ENCODE results near the gene RAB35. TPM values are rescaled to one million over a fixed set of nuclear protein-coding genes. Genes with fewer than 3 reads are reported as not detected.

RAB35 gene
- total RNA-seq, 1 donor from 2014 or later = 39.2 TPM

DNA sequence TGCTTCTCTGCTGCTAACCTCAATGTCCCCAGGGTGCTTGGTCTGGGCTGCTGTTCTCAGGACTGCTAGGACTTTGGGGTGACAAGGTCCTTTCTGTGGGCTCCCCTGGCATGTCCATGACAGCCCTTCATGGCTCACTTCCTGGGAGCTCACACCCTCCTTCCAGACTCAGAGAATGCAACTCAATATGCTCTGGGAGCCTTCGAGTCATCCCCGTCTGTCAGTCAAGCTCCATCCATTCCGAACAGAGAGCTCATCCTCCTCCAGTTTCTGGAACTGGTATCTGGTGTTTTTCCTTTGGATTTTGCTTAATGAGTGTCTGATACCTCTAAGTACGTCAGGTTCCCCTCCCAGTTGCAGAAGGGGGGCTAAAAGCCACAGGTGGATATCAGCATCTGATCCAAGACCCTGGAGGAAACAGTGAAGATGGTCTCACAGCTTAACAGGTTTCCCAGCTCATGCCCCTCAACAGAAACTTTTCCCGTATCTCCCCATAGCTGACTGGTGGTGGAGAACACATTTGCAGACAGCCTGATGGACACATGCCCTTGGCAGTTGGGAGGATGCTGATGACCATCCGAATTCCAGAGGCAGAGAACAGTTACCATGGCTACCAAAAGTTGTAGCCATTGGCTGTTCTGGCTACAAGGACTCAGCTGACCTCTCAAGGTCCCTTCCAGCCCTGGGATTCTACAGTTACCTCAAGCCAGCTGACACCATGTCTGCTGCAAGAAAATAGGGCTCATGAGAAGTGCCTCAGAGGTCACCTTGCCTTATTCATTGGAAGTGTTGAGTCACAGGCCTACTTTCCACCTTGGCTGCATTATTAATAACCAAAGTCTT lies 9.5 kb upstream of the RAB35 start:
- peaks cover 39 to 47% of the 10 kb centered on the region in 2 donors for H3K36me3 ChIP-seq
- H3K4me1 ChIP-seq = no peaks in the 10 kb centered on the region
- no peaks in the 10 kb centered on the region for H3K9me3 ChIP-seq
- DNase-seq (ENCODE audit: low spot score in 2 of 2) = no peak
- peak overlapping the region in 1 of 2 donors; percentile 47 for H3K27ac ChIP-seq
- TF ChIP-seq, protein P1, sequence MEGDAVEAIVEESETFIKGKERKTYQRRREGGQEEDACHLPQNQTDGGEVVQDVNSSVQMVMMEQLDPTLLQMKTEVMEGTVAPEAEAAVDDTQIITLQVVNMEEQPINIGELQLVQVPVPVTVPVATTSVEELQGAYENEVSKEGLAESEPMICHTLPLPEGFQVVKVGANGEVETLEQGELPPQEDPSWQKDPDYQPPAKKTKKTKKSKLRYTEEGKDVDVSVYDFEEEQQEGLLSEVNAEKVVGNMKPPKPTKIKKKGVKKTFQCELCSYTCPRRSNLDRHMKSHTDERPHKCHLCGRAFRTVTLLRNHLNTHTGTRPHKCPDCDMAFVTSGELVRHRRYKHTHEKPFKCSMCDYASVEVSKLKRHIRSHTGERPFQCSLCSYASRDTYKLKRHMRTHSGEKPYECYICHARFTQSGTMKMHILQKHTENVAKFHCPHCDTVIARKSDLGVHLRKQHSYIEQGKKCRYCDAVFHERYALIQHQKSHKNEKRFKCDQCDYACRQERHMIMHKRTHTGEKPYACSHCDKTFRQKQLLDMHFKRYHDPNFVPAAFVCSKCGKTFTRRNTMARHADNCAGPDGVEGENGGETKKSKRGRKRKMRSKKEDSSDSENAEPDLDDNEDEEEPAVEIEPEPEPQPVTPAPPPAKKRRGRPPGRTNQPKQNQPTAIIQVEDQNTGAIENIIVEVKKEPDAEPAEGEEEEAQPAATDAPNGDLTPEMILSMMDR (IDR thresholded peaks at IDR 0.05) = no peak
- no peak overlapping the region for H3K4me3 ChIP-seq
- intact Hi-C loops (cut with DNase I) = no loop called here
- no peaks in the 10 kb centered on the region for H3K27me3 ChIP-seq

DNA sequence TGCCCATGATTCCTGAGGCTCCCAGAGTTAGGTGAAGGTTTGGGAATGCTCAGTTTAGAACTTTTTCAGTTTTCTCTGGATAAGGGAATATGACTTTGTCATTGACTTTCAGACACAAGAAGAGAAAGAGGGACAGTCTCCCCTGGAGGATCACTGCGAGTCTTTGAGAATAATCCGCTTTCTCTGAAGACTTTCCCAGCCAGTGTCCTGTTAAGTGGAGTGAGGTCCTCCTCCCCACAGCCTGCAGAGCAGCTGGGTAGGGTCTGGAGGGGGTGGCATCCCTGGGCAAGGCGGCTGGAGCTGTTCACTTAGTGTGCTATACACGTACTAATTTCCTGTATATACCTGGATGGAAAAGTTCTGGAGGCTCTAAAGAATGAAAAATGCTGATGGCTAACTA lies 8.5 kb upstream of the RAB35 start:
- intact Hi-C loops (cut with DNase I) = no loop called here
- no peaks in the 10 kb centered on the region for H3K4me1 ChIP-seq
- DNase-seq (ENCODE audit: low spot score in 2 of 2) = no peak
- no peak overlapping the region for H3K4me3 ChIP-seq
- no peaks in the 10 kb centered on the region for H3K9me3 ChIP-seq
- H3K27ac ChIP-seq = no peak overlapping the region
- H3K36me3 ChIP-seq = peaks cover 29 to 37% of the 10 kb centered on the region in 2 donors
- no peaks in the 10 kb centered on the region for H3K27me3 ChIP-seq
- TF ChIP-seq, protein P1 (IDR thresholded peaks at IDR 0.05) = no peak

DNA sequence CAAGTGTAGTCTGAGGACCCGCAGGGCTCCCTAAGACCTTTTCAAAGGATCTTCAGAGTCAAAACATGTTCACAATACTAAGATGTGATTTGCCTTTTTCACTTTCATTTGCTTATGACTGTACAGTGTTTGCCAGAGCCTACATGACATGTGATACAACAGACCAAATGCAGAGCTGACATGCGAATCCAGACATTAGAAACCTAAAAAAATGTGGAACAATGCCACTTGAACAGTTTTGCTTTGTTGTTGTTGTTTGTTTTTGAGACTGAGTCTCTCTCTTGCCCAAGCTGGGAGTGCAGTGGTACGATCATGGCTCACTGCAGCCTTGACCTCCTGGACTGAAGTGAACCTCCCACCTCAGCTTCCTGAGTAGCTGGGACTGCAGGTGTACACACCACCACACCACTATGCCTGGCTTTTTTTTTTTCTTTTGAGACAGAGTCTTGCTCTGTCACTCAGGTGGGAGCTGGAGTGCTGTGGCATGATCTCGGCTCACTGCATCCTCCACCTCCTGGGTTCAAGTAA lies 5.3 kb upstream of the RAB35 start:
- Histone ChIP-seq H3K9me3 (no peaks in the 10 kb centered on the region), H3K4me1 (peaks cover 0 to 14% of the 10 kb centered on the region in 2 donors), H3K36me3 (peaks cover 0 to 5% of the 10 kb centered on the region in 2 donors), H3K4me3 (no peak overlapping the region), H3K27ac (no peak overlapping the region), H3K27me3 (no peaks in the 10 kb centered on the region)
- TF ChIP-seq, protein P1 (IDR thresholded peaks at IDR 0.05) = no peak
- intact Hi-C loops (cut with DNase I) = no loop called here
- DNase-seq (ENCODE audit: low spot score in 2 of 2) = no peak

DNA sequence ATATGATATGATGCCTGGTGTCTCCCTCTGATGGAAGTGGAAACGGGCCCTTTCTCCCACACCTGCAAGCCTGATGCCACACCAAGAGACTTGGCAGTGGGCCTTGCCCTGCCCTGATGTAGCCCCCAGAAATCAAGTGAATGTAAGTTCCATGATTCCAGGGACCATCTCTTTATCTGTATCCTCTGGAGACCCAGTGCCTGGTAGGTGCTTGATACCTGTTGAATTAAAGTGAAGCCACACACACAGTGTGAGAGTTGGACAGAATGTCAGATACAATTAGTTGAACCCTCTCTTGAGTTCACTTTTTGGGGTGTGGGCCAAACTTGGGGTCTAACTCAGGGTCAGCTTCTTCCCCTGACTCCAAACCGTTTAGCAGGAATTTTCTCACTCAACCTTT lies 4.8 kb upstream of the RAB35 start:
- intact Hi-C loops (cut with DNase I) = no loop called here
- H3K27ac ChIP-seq = no peak overlapping the region

DNA sequence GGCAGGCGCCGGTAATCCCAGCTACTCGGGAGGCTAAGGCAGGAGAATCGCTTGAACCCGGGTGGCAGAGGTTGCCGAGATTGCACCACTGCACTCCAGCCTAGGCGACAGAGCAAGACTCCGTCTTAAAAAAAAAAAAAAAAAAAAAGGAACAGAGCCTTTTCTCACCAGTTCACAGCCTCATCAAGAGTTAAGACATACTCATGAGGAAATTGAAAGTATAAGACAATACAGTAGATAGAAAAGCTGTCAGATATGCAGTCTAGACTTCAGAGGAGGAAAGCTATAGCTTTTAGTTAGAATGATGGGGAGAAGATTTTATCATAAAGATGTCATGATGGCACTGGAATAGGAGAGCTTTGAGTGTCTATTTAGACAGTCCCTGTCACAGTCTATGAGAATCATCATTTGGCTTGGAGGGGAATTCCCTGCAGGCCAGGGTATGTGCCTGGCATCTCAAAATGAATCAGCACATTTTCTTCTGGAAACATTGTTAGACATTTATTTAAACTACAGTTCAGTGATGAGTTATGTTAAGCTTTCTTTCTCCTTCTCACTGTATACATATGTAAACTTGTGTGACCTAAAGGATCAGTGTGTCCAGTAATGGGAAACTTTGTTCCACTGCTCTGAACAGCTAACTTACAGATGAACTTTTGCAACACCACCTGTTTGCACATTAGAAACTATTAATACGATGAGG lies 2.9 kb upstream of the RAB35 start:
- Histone ChIP-seq H3K36me3 (no peaks in the 10 kb centered on the region), H3K4me3 (no peak overlapping the region), H3K4me1 (peaks cover 13 to 27% of the 10 kb centered on the region in 2 donors), H3K27ac (no peak overlapping the region), H3K27me3 (no peaks in the 10 kb centered on the region), H3K9me3 (no peaks in the 10 kb centered on the region)
- TF ChIP-seq, protein P1 (IDR thresholded peaks at IDR 0.05) = no peak
- intact Hi-C loops (cut with DNase I) = no loop called here
- no peak for DNase-seq (ENCODE audit: low spot score in 2 of 2)

More for the DNA sequence above, 4.8 kb upstream of the RAB35 start:
- TF ChIP-seq, protein P1 (IDR thresholded peaks at IDR 0.05) = no peak
- no peak for DNase-seq (ENCODE audit: low spot score in 2 of 2)
- Histone ChIP-seq H3K27me3 (no peaks in the 10 kb centered on the region), H3K9me3 (no peaks in the 10 kb centered on the region), H3K4me1 (peaks cover 0 to 14% of the 10 kb centered on the region in 2 donors), H3K36me3 (peaks cover 0 to 4% of the 10 kb centered on the region in 2 donors), H3K4me3 (no peak overlapping the region)
